PC-3 (cell line): Measurements from ENCODE around the gene ESR2. TPM values are rescaled to one million over a fixed set of nuclear protein-coding genes. Genes with fewer than 3 reads are reported as not detected.

Experiments used
- ATAC-seq: fragments of 200-7000 bp; cut with Tn5 transposase; 2 replicates; pipeline ENCODE4 v1.9.1; 2020; ENCODE audit warnings: mild to moderate bottlenecking, moderate library complexity
- BruUV-seq: library from RNA; stranded (reverse); fragments of 400-500 nt; replicated peaks from 2 replicates; lab custom pipeline; 2021; lab: Mats Ljungman, UMichigan
- CTCF ChIA-PET: fragments of 300-600 bp; sonication (Branson Sonifier 250); formaldehyde crosslinking; loops from one replicate; lab custom pipeline; 2022; ENCODE audit warnings: antibody characterized with exemption; lab: Charles Lee
- POLR2A ChIA-PET: fragments of 300-600 bp; sonication (Branson Sonifier 250); formaldehyde crosslinking; loops from one replicate; lab custom pipeline; 2022; ENCODE audit warnings: antibody characterized with exemption; ENCODE audit not compliant: unreplicated experiment; lab: Charles Lee
- DNase-seq: peaks from one replicate; pipeline ENCODE4 v3.0.0-alpha.2; 2015
- H2AFZ ChIP-seq: fragments of 300-600 bp; sonication (generic); 2 replicates; pipeline ENCODE4 v1.6.0; 2016; ENCODE audit warnings: antibody characterized with exemption, low read length
- H3F3A ChIP-seq: fragments of 300-600 bp; sonication (generic); one replicate; pipeline ENCODE4 v1.6.0; 2017; ENCODE audit warnings: antibody characterized with exemption, low read length, control low read depth, mild to moderate bottlenecking; ENCODE audit not compliant: unreplicated experiment
- H3K27ac ChIP-seq: fragments of 300-600 bp; sonication (generic); 2 replicates; pipeline ENCODE4 v1.5.1; 2016; ENCODE audit warnings: mild to moderate bottlenecking, low read length
- H3K27me3 ChIP-seq: fragments of 300-600 bp; sonication (generic); 2 replicates; pipeline ENCODE4 v1.6.1; 2016; ENCODE audit warnings: low read length, mixed read lengths
- H3K36me3 ChIP-seq: fragments of 300-600 bp; sonication (generic); 2 replicates; pipeline ENCODE4 v1.6.1; 2016; ENCODE audit warnings: low read depth, mixed run types, low read length, mixed read lengths
- H3K4me1 ChIP-seq: fragments of 300-600 bp; sonication (generic); 2 replicates; pipeline ENCODE4 v1.5.1; 2016; ENCODE audit warnings: low read length; ENCODE audit not compliant: insufficient read depth
- H3K4me2 ChIP-seq: fragments of 300-600 bp; sonication (generic); 2 replicates; pipeline ENCODE4 v1.6.0; 2016; ENCODE audit warnings: low read length
- H3K4me3 ChIP-seq: fragments of 300-600 bp; sonication (generic); 2 replicates; pipeline ENCODE4 v1.5.1; 2016; ENCODE audit warnings: mild to moderate bottlenecking, low read length, mixed read lengths
- H3K79me2 ChIP-seq: fragments of 300-600 bp; sonication (generic); 2 replicates; pipeline ENCODE4 v1.6.1; 2017; ENCODE audit warnings: low read length, mixed read lengths
- H3K9ac ChIP-seq: fragments of 300-600 bp; sonication (generic); 2 replicates; pipeline ENCODE4 v1.6.0; 2016; ENCODE audit warnings: mild to moderate bottlenecking, low read length
- H3K9me2 ChIP-seq: fragments of 300-600 bp; sonication (generic); replicated peaks from 2 replicates; pipeline ENCODE4 v1.6.1; 2016; ENCODE audit warnings: mixed run types, low read length, mixed read lengths
- H3K9me3 ChIP-seq: fragments of 300-600 bp; sonication (generic); 2 replicates; pipeline ENCODE4 v1.6.1; 2016; ENCODE audit warnings: low read length, mixed read lengths
- H4K20me1 ChIP-seq: fragments of 300-600 bp; sonication (generic); 2 replicates; pipeline ENCODE4 v1.6.1; 2016; ENCODE audit warnings: low read length, mixed read lengths
- EZH2 ChIP-seq: fragments of 300-600 bp; sonication (generic); IDR thresholded peaks from one replicate; pipeline ENCODE4 v1.6.1; 2017; ENCODE audit warnings: antibody characterized with exemption, mild to moderate bottlenecking, low read length; ENCODE audit not compliant: unreplicated experiment
- EZH2phosphoT487 ChIP-seq: fragments of 300-600 bp; sonication (generic); IDR thresholded peaks from 2 replicates; pipeline ENCODE4 v1.6.1; 2018; ENCODE audit warnings: mild to moderate bottlenecking, antibody characterized with exemption, low read length, borderline replicate concordance
- intact Hi-C: fragments of 100-400 bp; cut with micrococcal nuclease; formaldehyde crosslinking; loops from 2 replicates; pipeline ENCODE4 v1.9.0; 2023
- total RNA-seq: library from RNA; depleted of rRNA; stranded (reverse); fragments of >200 nt; gene quantifications from 2 replicates; pipeline ENCODE4 v1.2.3, GENCODE V29; 2014
- TF ChIP-seq, protein P1 (sequence below): fragments of 300-600 bp; sonication (generic); conservative IDR thresholded peaks from 2 replicates; pipeline ENCODE4 v1.5.1; 2017; ENCODE audit warnings: antibody characterized with exemption, low read depth, mild to moderate bottlenecking, low read length

Gene ESR2
- total RNA-seq, 1 experiment from 2014 or later = 0.18 TPM

DNA sequence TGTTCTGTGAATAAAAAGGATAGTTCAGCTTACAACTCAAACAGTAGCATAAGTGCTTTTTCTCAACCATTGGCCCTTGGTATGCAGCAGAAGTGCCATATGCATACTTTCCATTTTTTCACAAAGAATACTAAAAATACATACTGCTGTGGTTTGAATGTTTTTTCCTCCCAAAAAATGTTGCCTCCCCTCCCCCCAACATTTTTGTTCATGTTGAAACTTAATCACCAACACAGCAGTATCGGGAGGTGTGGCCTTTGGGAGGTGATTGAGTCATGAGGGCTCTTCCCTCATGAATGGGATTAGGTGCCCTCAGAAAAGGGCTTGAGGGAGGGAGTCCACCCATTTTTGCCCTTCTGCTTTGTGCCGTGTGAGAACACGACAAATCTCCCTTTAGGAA, 198.6 kb downstream of the ESR2 start:
- intact Hi-C loops = no loop called here
- no peak for DNase-seq
- no peak overlapping the region for H3K9ac ChIP-seq
- H3F3A ChIP-seq = no peaks in the 10 kb centered on the region
- no peak overlapping the region for H3K4me2 ChIP-seq
- H4K20me1 ChIP-seq = no peaks in the 10 kb centered on the region
- H3K4me1 ChIP-seq = peaks cover 7% of the 10 kb centered on the region; the same call in 1 of the 2 replicates
- H3K27ac ChIP-seq = no peak overlapping the region
- H3K27me3 ChIP-seq = no peaks in the 10 kb centered on the region
- no peak overlapping the region for H3K4me3 ChIP-seq
- ATAC-seq = no peak
- TF ChIP-seq EZH2phosphoT487 (no peak), EZH2 (no peak)
- TF ChIP-seq, protein P1, sequence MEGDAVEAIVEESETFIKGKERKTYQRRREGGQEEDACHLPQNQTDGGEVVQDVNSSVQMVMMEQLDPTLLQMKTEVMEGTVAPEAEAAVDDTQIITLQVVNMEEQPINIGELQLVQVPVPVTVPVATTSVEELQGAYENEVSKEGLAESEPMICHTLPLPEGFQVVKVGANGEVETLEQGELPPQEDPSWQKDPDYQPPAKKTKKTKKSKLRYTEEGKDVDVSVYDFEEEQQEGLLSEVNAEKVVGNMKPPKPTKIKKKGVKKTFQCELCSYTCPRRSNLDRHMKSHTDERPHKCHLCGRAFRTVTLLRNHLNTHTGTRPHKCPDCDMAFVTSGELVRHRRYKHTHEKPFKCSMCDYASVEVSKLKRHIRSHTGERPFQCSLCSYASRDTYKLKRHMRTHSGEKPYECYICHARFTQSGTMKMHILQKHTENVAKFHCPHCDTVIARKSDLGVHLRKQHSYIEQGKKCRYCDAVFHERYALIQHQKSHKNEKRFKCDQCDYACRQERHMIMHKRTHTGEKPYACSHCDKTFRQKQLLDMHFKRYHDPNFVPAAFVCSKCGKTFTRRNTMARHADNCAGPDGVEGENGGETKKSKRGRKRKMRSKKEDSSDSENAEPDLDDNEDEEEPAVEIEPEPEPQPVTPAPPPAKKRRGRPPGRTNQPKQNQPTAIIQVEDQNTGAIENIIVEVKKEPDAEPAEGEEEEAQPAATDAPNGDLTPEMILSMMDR = no peak
- no peak overlapping the region for H2AFZ ChIP-seq
- no peaks in the 10 kb centered on the region for H3K9me3 ChIP-seq
- ChIA-PET CTCF (interaction anchor here (0.7 kb wide), 1 partner anchor 101 kb away, joined by 3 read pairs; no protein-coding TSS in a partner anchor), POLR2A (no interaction called here)
- BruUV-seq = no TSS peak
- no peaks in the 10 kb centered on the region for H3K79me2 ChIP-seq
- H3K9me2 ChIP-seq = no peaks in the 10 kb centered on the region
- H3K36me3 ChIP-seq = no peaks in the 10 kb centered on the region

DNA sequence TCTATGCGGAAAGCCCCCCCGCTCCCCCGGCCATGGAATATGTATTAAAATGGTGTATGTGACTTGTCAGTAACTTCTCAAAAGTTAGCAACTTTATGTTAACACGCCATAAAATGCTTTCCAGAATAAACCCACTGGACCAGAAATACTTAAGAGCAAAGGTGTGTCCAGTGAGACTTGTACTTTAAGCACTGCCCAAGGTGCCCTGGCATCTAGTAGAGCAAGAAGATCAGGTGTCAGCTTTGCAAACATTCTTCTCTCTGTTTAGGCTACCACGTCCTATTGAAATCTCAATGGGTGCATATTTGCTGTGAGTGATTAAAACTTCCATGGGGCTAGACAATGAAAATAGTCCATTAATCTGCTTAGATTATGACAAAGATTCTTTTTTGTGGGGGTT, 201.2 kb downstream of the ESR2 start:
- no peaks in the 10 kb centered on the region for H4K20me1 ChIP-seq
- peak; percentile 57 for DNase-seq
- no peak overlapping the region for H3K4me3 ChIP-seq
- H3K9me2 ChIP-seq = no peaks in the 10 kb centered on the region
- H3K36me3 ChIP-seq = no peaks in the 10 kb centered on the region
- H3K27me3 ChIP-seq = no peaks in the 10 kb centered on the region
- POLR2A ChIA-PET = no interaction called here
- H3F3A ChIP-seq = no peaks in the 10 kb centered on the region
- H2AFZ ChIP-seq = no peak overlapping the region
- no peak overlapping the region for H3K9ac ChIP-seq
- TF ChIP-seq EZH2 = no peak
- no peak for TF ChIP-seq EZH2phosphoT487
- TF ChIP-seq, protein P1 = no peak
- CTCF ChIA-PET = interaction anchor here (0.6 kb wide), 1 partner anchor 52 kb away, joined by 6 read pairs; no protein-coding TSS in a partner anchor
- no peaks in the 10 kb centered on the region for H3K9me3 ChIP-seq
- intact Hi-C loops = no loop called here
- no peaks in the 10 kb centered on the region for H3K79me2 ChIP-seq
- H3K27ac ChIP-seq = no peak overlapping the region
- peak; percentile 74 for ATAC-seq
- H3K4me2 ChIP-seq = 0 out of 2 replicates have a peak overlapping the region, but pooled peaks have one; percentile 14
- H3K4me1 ChIP-seq = peaks cover 15% of the 10 kb centered on the region
- BruUV-seq = no TSS peak

DNA sequence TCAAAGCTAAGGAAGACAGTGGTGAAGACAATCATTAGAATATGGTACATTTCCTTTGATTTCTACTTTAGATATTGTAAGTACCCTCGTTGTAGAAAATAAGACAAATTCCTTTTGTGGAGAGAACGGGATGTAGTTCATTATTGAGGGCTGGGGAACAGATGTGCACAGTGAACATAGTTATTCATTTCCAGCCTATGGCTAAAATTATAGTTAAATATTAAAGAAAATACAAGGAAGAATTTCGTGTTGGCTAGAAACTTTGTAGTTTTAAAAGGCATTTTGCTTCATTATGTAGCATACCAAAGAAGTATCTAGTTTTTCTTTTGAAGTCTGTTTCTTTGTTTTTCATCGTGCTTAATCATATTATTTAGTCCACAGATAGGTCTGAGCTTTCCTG, 201.8 kb downstream of the ESR2 start:
- intact Hi-C loops = no loop called here
- Histone ChIP-seq H3K36me3 (no peaks in the 10 kb centered on the region), H3K4me2 (no peak overlapping the region), H3K9ac (no peak overlapping the region), H3F3A (no peaks in the 10 kb centered on the region), H3K4me1 (peaks cover 15% of the 10 kb centered on the region), H3K9me3 (no peaks in the 10 kb centered on the region), H2AFZ (no peak overlapping the region), H3K4me3 (no peak overlapping the region), H3K9me2 (no peaks in the 10 kb centered on the region), H3K27me3 (no peaks in the 10 kb centered on the region), H3K79me2 (no peaks in the 10 kb centered on the region), H4K20me1 (no peaks in the 10 kb centered on the region), H3K27ac (no peak overlapping the region)
- ChIA-PET CTCF (interaction anchor here (0.6 kb wide), 1 partner anchor 707 kb away, joined by 3 read pairs; no protein-coding TSS in a partner anchor), POLR2A (no interaction called here)
- ATAC-seq = no peak
- TF ChIP-seq, protein P1 = no peak
- no TSS peak for BruUV-seq
- DNase-seq = no peak
